ENCODE data around the gene BAIAP3.

BAIAP3 gene

DNA sequence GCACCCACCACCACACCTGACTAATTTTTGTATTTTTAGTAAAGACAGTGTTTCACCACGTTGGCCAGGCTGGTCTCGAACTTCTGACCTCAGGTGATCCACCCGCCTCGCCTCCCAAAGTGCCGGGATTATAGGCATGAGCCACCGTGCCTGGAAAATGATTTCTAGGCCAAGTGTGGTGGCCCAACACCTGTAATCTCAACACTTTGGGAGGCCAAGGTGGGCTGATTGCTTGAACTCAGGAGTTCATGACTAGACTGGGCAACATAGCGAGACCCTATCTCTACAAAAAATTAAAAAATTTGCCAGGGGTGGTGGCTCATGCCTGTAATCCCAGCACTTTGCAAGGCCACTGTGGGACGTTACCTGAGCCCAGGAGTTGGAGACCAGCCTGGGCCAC, 11.0 kb upstream of the BAIAP3 start:
- Histone ChIP-seq H3K9me3 (ENCODE audit: control insufficient read depth, insufficient read depth, low read length) (no peaks in the 10 kb centered on the region), H3K4me2 (ENCODE audit: low read length) (no peak overlapping the region), H3K4me1 (ENCODE audit: control insufficient read depth, low read length) (no peaks in the 10 kb centered on the region), H3K27ac (ENCODE audit: low read depth, low read length) (no peak overlapping the region), H4K20me1 (ENCODE audit: control insufficient read depth, insufficient read depth, low read depth, low read length) (peaks cover 11% of the 10 kb centered on the region), H3F3A (ENCODE audit: control insufficient read depth, insufficient read depth) (peaks cover 4% of the 10 kb centered on the region), H3K4me3 (ENCODE audit: low read length) (no peak overlapping the region), H3K36me3 (ENCODE audit: control insufficient read depth, low read length) (peaks cover 59% of the 10 kb centered on the region), H3K27me3 (ENCODE audit: control insufficient read depth, low read length) (no peaks in the 10 kb centered on the region), H3K9me2 (replicated peaks; ENCODE audit: control insufficient read depth, low read length) (no peaks in the 10 kb centered on the region), H3K79me2 (ENCODE audit: control insufficient read depth, low read length) (peaks cover 14% of the 10 kb centered on the region)
- no peak for TF ChIP-seq EZH2phosphoT487 (IDR thresholded peaks at IDR 0.05; ENCODE audit: borderline replicate concordance, low read length)
- TF ChIP-seq CTCF (IDR thresholded peaks at IDR 0.05; ENCODE audit: low read depth, low read length, poor library complexity, severe bottlenecking): no peak

- Histone ChIP-seq H3F3A (ENCODE audit: control insufficient read depth, insufficient read depth) (peaks cover 4% of the 10 kb centered on the region), H3K4me2 (ENCODE audit: low read length) (no peak overlapping the region), H3K4me3 (ENCODE audit: low read length) (no peak overlapping the region), H3K27me3 (ENCODE audit: control insufficient read depth, low read length) (no peaks in the 10 kb centered on the region), H3K4me1 (ENCODE audit: control insufficient read depth, low read length) (no peaks in the 10 kb centered on the region), H3K9me3 (ENCODE audit: control insufficient read depth, insufficient read depth, low read length) (no peaks in the 10 kb centered on the region), H4K20me1 (ENCODE audit: control insufficient read depth, insufficient read depth, low read depth, low read length) (peaks cover 7% of the 10 kb centered on the region; the same call in 1 of the 2 replicates), H3K27ac (ENCODE audit: low read depth, low read length) (no peak overlapping the region), H3K79me2 (ENCODE audit: control insufficient read depth, low read length) (peaks cover 3% of the 10 kb centered on the region), H3K36me3 (ENCODE audit: control insufficient read depth, low read length) (peaks cover 47% of the 10 kb centered on the region), H3K9me2 (replicated peaks; ENCODE audit: control insufficient read depth, low read length) (no peaks in the 10 kb centered on the region)
- TF ChIP-seq EZH2phosphoT487 (IDR thresholded peaks at IDR 0.05; ENCODE audit: borderline replicate concordance, low read length) (no peak), CTCF (IDR thresholded peaks at IDR 0.05; ENCODE audit: low read depth, low read length, poor library complexity, severe bottlenecking) (no peak)
These were observed 9.9 kb upstream of the BAIAP3 start for GRCh38 chr16:1323296-1324239.

GRCh38 chr16:1324286-1324826, 9.1 kb upstream of the BAIAP3 start:
- H3K27me3 ChIP-seq (ENCODE audit: control insufficient read depth, low read length): no peaks in the 10 kb centered on the region
- no peak for TF ChIP-seq EZH2phosphoT487 (IDR thresholded peaks at IDR 0.05; ENCODE audit: borderline replicate concordance, low read length)
- TF ChIP-seq CTCF (IDR thresholded peaks at IDR 0.05; ENCODE audit: low read depth, low read length, poor library complexity, severe bottlenecking): no peak
- H3F3A ChIP-seq (ENCODE audit: control insufficient read depth, insufficient read depth): peaks cover 4% of the 10 kb centered on the region
- no peaks in the 10 kb centered on the region for H3K9me3 ChIP-seq (ENCODE audit: control insufficient read depth, insufficient read depth, low read length)
- peaks cover 39% of the 10 kb centered on the region for H3K36me3 ChIP-seq (ENCODE audit: control insufficient read depth, low read length)
- no peak overlapping the region for H3K27ac ChIP-seq (ENCODE audit: low read depth, low read length)
- H4K20me1 ChIP-seq (ENCODE audit: control insufficient read depth, insufficient read depth, low read depth, low read length): peaks cover 4% of the 10 kb centered on the region; the same call in 1 of the 2 replicates
- H3K4me3 ChIP-seq (ENCODE audit: low read length): no peak overlapping the region
- no peaks in the 10 kb centered on the region for H3K79me2 ChIP-seq (ENCODE audit: control insufficient read depth, low read length)
- H3K4me1 ChIP-seq (ENCODE audit: control insufficient read depth, low read length): no peaks in the 10 kb centered on the region
- H3K4me2 ChIP-seq (ENCODE audit: low read length): no peak overlapping the region
- no peaks in the 10 kb centered on the region for H3K9me2 ChIP-seq (replicated peaks; ENCODE audit: control insufficient read depth, low read length)

All from DOHH2 (cell line).